K562 (cell line): ENCODE measurements around the gene PCSK6. TPM values are rescaled to one million over a fixed set of nuclear protein-coding genes. Genes with fewer than 3 reads are reported as not detected.

Experiments used
- ATAC-seq: fragments of 200-7000 bp; cut with Tn5 transposase; 3 replicates; pipeline ENCODE4 v1.9.1; 2020; ENCODE audit warnings: moderate library complexity
- BruUV-seq: library from RNA; stranded (reverse); fragments of 400-500 nt; replicated peaks from 2 replicates; lab custom pipeline; 2021; lab: Mats Ljungman, UMichigan
- CTCF ChIA-PET: fragments of 300-600 bp; formaldehyde crosslinking; extraction: SDS; loops from one replicate; lab custom pipeline; 2021; ENCODE audit warnings: low intra/inter-chr PET ratio; lab: Yijun Ruan, JAX
- POLR2A ChIA-PET: fragments of 300-600, 350-650 bp; sonication (Branson Sonifier 250); formaldehyde crosslinking; extraction: SDS; loops from one replicate; lab custom pipeline; 2021; ENCODE audit warnings: antibody characterized with exemption, inconsistent platforms; lab: Yijun Ruan, JAX
- DNase-seq, 4 experiments: peaks; one replicate each; pipeline versions ENCODE4 v3.0.0 to v3.0.0-alpha.2; 2011 to 2018; ENCODE audit warnings: low spot score in 3 of 4, mixed read lengths in 3 of 4; ENCODE audit errors: extremely low read depth in 1 of 4
- FAIRE-seq: peaks from 2 replicates; lab custom pipeline; 2011; peaks lifted over from hg19 to GRCh38; lab: Jason Lieb, UNC
- H2AFZ ChIP-seq: 2 replicates; pipeline ENCODE4 v1.6.0; 2011; ENCODE audit warnings: low read depth, low read length, control low read depth, inconsistent platforms
- H3K27ac ChIP-seq: fragments of 200-600 bp; 3 replicates; pipeline ENCODE4 v1.8.0; 2011; ENCODE audit warnings: low read depth, mild to moderate bottlenecking, control low read depth, inconsistent platforms, low read length, moderate library complexity, mixed read lengths; ENCODE audit errors: extremely low read depth
- H3K27me3 ChIP-seq, 2 experiments: fragments of 300-600 bp in 1 of 2; 2 replicates in 1 of 2; 3 replicates in 1 of 2; pipeline versions ENCODE4 v1.6.0 to v1.8.0; 2011; ENCODE audit warnings: inconsistent platforms in 2 of 2, low read length in 2 of 2, mild to moderate bottlenecking in 1 of 2, mixed read lengths in 1 of 2, moderate library complexity in 1 of 2; ENCODE audit not compliant: control insufficient read depth in 2 of 2, insufficient read depth in 2 of 2
- H3K36me3 ChIP-seq: fragments of 300-600 bp; 3 replicates; pipeline ENCODE4 v1.8.0; 2011; ENCODE audit warnings: mild to moderate bottlenecking, low read length, inconsistent platforms; ENCODE audit not compliant: control insufficient read depth, insufficient read depth
- H3K4me1 ChIP-seq, 2 experiments: fragments of 200-600 bp in 1 of 2; replicated peaks in 1 of 2; 2 replicates in 1 of 2; 3 replicates in 1 of 2; pipeline versions ENCODE4 v1.5.1 to v1.8.0; 2011; ENCODE audit warnings: inconsistent platforms in 2 of 2, low read length in 2 of 2, mild to moderate bottlenecking in 1 of 2, mixed read lengths in 1 of 2, moderate library complexity in 1 of 2; ENCODE audit not compliant: control insufficient read depth in 2 of 2, insufficient read depth in 2 of 2
- H3K4me2 ChIP-seq: 2 replicates; pipeline ENCODE4 v1.6.1; 2011; ENCODE audit warnings: low read length, control low read depth, inconsistent platforms, mixed read lengths; ENCODE audit not compliant: insufficient read depth
- H3K4me3 ChIP-seq: fragments of 200-600 bp; sonication (generic), shearing (Covaris generic); 2 replicates; pipeline ENCODE4 v1.5.1; 2016; ENCODE audit warnings: control low read depth, inconsistent platforms
- H3K79me2 ChIP-seq: fragments of 200-600 bp; 3 replicates; pipeline ENCODE4 v1.8.0; 2011; ENCODE audit warnings: low read length, inconsistent platforms; ENCODE audit not compliant: control insufficient read depth, insufficient read depth
- H3K9ac ChIP-seq, 2 experiments: 2 replicates each; pipeline versions ENCODE4 v1.6.0 to v1.6.1; 2011; ENCODE audit warnings: low read depth in 2 of 2, low read length in 2 of 2, control low read depth in 1 of 2, inconsistent platforms in 1 of 2, mild to moderate bottlenecking in 1 of 2, mixed read lengths in 1 of 2; ENCODE audit not compliant: insufficient read depth in 1 of 2
- H3K9me1 ChIP-seq: one replicate; pipeline ENCODE4 v1.6.0; 2011; ENCODE audit warnings: inconsistent platforms, mild to moderate bottlenecking, low read length, moderate library complexity; ENCODE audit not compliant: control insufficient read depth, insufficient read depth
- H3K9me3 ChIP-seq: replicated peaks from 2 replicates; pipeline ENCODE4 v1.5.1; 2011; ENCODE audit warnings: low read depth, low read length, inconsistent platforms; ENCODE audit not compliant: control insufficient read depth, insufficient read depth
- H4K20me1 ChIP-seq: replicated peaks from 2 replicates; pipeline ENCODE4 v1.6.1; 2011; ENCODE audit warnings: low read length, inconsistent platforms, mixed read lengths; ENCODE audit not compliant: control insufficient read depth, insufficient read depth
- CREM ChIP-seq: IDR thresholded peaks from 2 replicates; pipeline ENCODE4 v1.6.1; 2014; ENCODE audit warnings: antibody characterized with exemption, low read depth
- HNRNPLL ChIP-seq: fragments of 200-400 bp; formaldehyde crosslinking; IDR thresholded peaks from 2 replicates; pipeline ENCODE4 v1.6.1; 2017; ENCODE audit warnings: low read length, low read depth, mild to moderate bottlenecking; ENCODE audit not compliant: poor library complexity, severe bottlenecking
- HOXB6 ChIP-seq: fragments of 250-450 bp; sonication (Bioruptor Pico); IDR thresholded peaks from 2 replicates; pipeline ENCODE4 v1.5.1; 2022; ENCODE audit warnings: mild to moderate bottlenecking, borderline replicate concordance
- MCM7 ChIP-seq, 2 experiments: fragments of 450-650 bp; IDR thresholded peaks; 2 replicates each; pipeline ENCODE4 v1.6.1; 2016 to 2018
- NR3C1 ChIP-seq: sonication (generic); formaldehyde crosslinking; IDR thresholded peaks from 2 replicates; pipeline ENCODE4 v1.8.1; 2022; ENCODE audit warnings: missing genetic modification reagents
- POLR2H ChIP-seq: IDR thresholded peaks from 2 replicates; pipeline ENCODE4 v1.6.1; 2016; ENCODE audit warnings: missing genetic modification characterization, low read depth, mild to moderate bottlenecking, control low read depth, missing compliant biosample characterization, moderate library complexity
- PRMT5 ChIP-seq: sonication (generic); formaldehyde crosslinking; IDR thresholded peaks from 2 replicates; pipeline ENCODE4 v1.5.0; 2020; ENCODE audit warnings: missing genetic modification reagents
- PTBP1 ChIP-seq: fragments of 200-400 bp; formaldehyde crosslinking; IDR thresholded peaks from 2 replicates; pipeline ENCODE4 v1.6.1; 2017; ENCODE audit warnings: low read depth, low read length
- RBFOX2 ChIP-seq: fragments of 200-400 bp; formaldehyde crosslinking; IDR thresholded peaks from 2 replicates; pipeline ENCODE4 v1.6.1; 2017; ENCODE audit warnings: low read depth, mild to moderate bottlenecking, low read length, moderate library complexity
- YY1 ChIP-seq, 3 experiments: IDR thresholded peaks; 2 replicates each; pipeline ENCODE4 v1.6.1; 2011; ENCODE audit warnings: low read length in 2 of 3, mild to moderate bottlenecking in 2 of 3, moderate library complexity in 2 of 3, borderline replicate concordance in 1 of 3, control low read depth in 1 of 3, low read depth in 1 of 3; ENCODE audit not compliant: insufficient read depth in 3 of 3, insufficient replicate concordance in 2 of 3, control insufficient read depth in 1 of 3, insufficient read length in 1 of 3; ENCODE audit errors: extremely low read depth in 1 of 3
- ZNF561 ChIP-seq: fragments of 450-650 bp; formaldehyde crosslinking; conservative IDR thresholded peaks from 2 replicates; pipeline ENCODE4 v1.4.0; 2020; ENCODE audit warnings: mild to moderate bottlenecking, moderate library complexity
- ZNF764 ChIP-seq: fragments of 250-450 bp; sonication (Bioruptor Pico); IDR thresholded peaks from 2 replicates; pipeline ENCODE4 v1.4.0; 2020; ENCODE audit warnings: low read depth, mild to moderate bottlenecking, moderate library complexity
- in situ Hi-C: fragments of 300-500 bp; cut with MboI; formaldehyde crosslinking; loops from 4 replicates; pipeline ENCODE4 v1.15.0; 2018; ENCODE audit warnings: inconsistent platforms, mixed read lengths
- intact Hi-C: fragments of 100-400 bp; cut with micrococcal nuclease; formaldehyde crosslinking; loops from 2 replicates; pipeline ENCODE4 v1.14.2; 2022
- polyA plus RNA-seq, 8 experiments: library from polyadenylated mRNA; depleted of rRNA in 4 of 8; stranded (reverse) in 5 of 8; unstranded in 3 of 8; fragments of >200 nt; fragmentation: Nextera tagmentation in 2 of 8; fragmentation: Illumina TruSeq in 1 of 8; extraction: Ambion mirVana in 2 of 8; extraction: Trizol in 1 of 8; gene quantifications; 2 replicates each; pipeline versions ENCODE4 v1.2.1 to v1.2.3, GENCODE V29; 2011 to 2014; ENCODE audit warnings: inconsistent platforms in 1 of 8, missing spikeins in 1 of 8
- total RNA-seq, 7 experiments: library from RNA; depleted of rRNA in 6 of 7; stranded (reverse); fragments of >200 nt in 6 of 7; fragmentation: Illumina TruSeq in 2 of 7; extraction: Trizol in 2 of 7; gene quantifications; 2 replicates each; pipeline versions ENCODE4 v1.2.1 to v1.2.3, GENCODE V29; 2011 to 2021; ENCODE audit warnings: low replicate concordance in 1 of 7
- TF ChIP-seq, protein P1 (sequence below): fragments of 250-450 bp; sonication (Bioruptor Pico); IDR thresholded peaks from 2 replicates; pipeline ENCODE4 v1.4.0; 2020
- TF ChIP-seq, protein P2 (sequence below): fragments of 450-650 bp; IDR thresholded peaks from 2 replicates; pipeline ENCODE4 v1.6.1; 2016; ENCODE audit warnings: mild to moderate bottlenecking

PCSK6 gene
- total and polyA plus RNA-seq, 9 of the 15 experiments (the other 6 are each of a cell fraction or from before 2014, with no cell fraction given): 2.2 to 32.6 (median 14.5) TPM

DNA sequence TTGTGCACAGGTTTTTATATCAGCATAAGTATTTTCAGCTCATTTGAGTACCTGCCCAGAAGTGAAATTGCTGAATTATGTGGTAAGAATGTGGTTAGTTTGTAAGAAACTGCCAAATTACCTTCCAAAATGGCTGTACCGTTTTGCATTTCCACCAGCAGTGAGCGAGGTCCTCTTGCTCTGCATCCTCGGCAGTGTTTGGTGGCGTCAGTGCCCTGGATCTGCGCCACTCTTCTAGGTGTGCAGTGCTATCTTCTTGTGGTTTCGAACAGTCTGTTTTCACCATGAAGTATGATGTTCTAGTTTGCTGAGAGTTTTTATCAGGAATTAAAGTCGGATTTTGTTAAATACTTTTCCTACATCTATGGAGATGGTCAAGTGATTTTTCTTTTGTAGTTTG is 24.8 kb upstream of the PCSK6 start (continued):
- TF ChIP-seq ZNF764 (CRISPR knock-in tag) (no peak), YY1 (IDR thresholded peaks at IDR 0.05; ENCODE audit: borderline replicate concordance in 1 of 3, control insufficient read depth in 1 of 3, extremely low read depth in 1 of 3, insufficient read depth in 3 of 3, insufficient read length in 1 of 3, insufficient replicate concordance in 2 of 3, low read depth in 1 of 3, low read length in 2 of 3) (no peak), PTBP1 (no peak), ZNF561 (CRISPR knock-in tag) (no peak)

DNA sequence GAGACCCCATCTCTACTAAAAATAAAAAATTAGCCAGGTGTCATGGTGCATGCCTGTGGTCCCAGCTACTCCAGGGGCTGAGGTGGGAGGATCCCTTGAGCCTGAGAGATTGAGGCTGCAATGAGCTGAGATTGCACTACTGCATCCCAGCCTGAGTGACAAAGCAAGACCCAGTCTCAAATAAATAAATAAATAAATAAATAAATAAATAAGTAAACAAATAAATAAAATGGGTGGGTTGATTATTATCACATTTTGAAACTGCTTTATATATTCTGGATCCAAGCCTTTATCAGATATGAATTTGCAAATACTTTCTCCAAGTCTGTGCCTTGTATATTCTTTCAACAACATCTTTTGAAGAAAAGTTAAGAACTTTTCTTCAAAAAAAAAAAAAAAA is 22.2 kb upstream of the PCSK6 start:
- no peak for TF ChIP-seq RBFOX2
- no peak for TF ChIP-seq CREM
- TF ChIP-seq POLR2H (tag): no peak
- no peak for TF ChIP-seq MCM7 (IDR thresholded peaks at IDR 0.05)
- TF ChIP-seq HNRNPLL: no peak
- no peak for TF ChIP-seq NR3C1 (CRISPR knock-in tag)
- TF ChIP-seq, protein P1, sequence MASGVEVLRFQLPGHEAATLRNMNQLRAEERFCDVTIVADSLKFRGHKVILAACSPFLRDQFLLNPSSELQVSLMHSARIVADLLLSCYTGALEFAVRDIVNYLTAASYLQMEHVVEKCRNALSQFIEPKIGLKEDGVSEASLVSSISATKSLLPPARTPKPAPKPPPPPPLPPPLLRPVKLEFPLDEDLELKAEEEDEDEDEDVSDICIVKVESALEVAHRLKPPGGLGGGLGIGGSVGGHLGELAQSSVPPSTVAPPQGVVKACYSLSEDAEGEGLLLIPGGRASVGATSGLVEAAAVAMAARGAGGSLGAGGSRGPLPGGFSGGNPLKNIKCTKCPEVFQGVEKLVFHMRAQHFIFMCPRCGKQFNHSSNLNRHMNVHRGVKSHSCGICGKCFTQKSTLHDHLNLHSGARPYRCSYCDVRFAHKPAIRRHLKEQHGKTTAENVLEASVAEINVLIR (CRISPR knock-in tag): no peak
- TF ChIP-seq PRMT5 (CRISPR knock-in tag): no peak
- TF ChIP-seq HOXB6 (CRISPR knock-in tag): no peak
- TF ChIP-seq, protein P2, sequence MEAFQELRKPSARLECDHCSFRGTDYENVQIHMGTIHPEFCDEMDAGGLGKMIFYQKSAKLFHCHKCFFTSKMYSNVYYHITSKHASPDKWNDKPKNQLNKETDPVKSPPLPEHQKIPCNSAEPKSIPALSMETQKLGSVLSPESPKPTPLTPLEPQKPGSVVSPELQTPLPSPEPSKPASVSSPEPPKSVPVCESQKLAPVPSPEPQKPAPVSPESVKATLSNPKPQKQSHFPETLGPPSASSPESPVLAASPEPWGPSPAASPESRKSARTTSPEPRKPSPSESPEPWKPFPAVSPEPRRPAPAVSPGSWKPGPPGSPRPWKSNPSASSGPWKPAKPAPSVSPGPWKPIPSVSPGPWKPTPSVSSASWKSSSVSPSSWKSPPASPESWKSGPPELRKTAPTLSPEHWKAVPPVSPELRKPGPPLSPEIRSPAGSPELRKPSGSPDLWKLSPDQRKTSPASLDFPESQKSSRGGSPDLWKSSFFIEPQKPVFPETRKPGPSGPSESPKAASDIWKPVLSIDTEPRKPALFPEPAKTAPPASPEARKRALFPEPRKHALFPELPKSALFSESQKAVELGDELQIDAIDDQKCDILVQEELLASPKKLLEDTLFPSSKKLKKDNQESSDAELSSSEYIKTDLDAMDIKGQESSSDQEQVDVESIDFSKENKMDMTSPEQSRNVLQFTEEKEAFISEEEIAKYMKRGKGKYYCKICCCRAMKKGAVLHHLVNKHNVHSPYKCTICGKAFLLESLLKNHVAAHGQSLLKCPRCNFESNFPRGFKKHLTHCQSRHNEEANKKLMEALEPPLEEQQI: no peak
- POLR2A ChIA-PET: no interaction called here
- H3K4me2 ChIP-seq: no peak overlapping the region
- H3K27me3 ChIP-seq: peaks cover 0 to 2% of the 10 kb centered on the region in 2 experiments; a peak in 2 of 5 replicates
- intact Hi-C loops (no loop called here), in situ Hi-C loops (no loop called here)
- H2AFZ ChIP-seq: no peak overlapping the region
- no peaks in the 10 kb centered on the region for H4K20me1 ChIP-seq
- CTCF ChIA-PET: no interaction called here
- no peaks in the 10 kb centered on the region for H3K4me1 ChIP-seq
- no peak overlapping the region for H3K9ac ChIP-seq
- DNase-seq (no peak), FAIRE-seq (no peak), ATAC-seq (no peak)
- H3K27ac ChIP-seq: no peak overlapping the region
- H3K9me1 ChIP-seq: no peaks in the 10 kb centered on the region
- BruUV-seq: no TSS peak
- H3K4me3 ChIP-seq: no peak overlapping the region
- H3K9me3 ChIP-seq: no peaks in the 10 kb centered on the region
- H3K36me3 ChIP-seq: no peaks in the 10 kb centered on the region
- H3K79me2 ChIP-seq: no peaks in the 10 kb centered on the region
